SK-N-SH (cell line): ENCODE measurements around the gene FDXR. TPM values are rescaled to one million over a fixed set of nuclear protein-coding genes. Genes with fewer than 3 reads are reported as not detected.

ENCODE experiments used
- CTCF ChIA-PET: fragments of 300-600, 350-600 bp; formaldehyde crosslinking; extraction: SDS; loops from one replicate; lab custom pipeline; 2021; lab: Yijun Ruan, JAX
- POLR2A ChIA-PET: fragments of 350-600 bp; sonication (Branson Sonifier 250); formaldehyde crosslinking; extraction: SDS; loops from one replicate; lab custom pipeline; 2020; ENCODE audit warnings: antibody characterized with exemption, inconsistent platforms; lab: Yijun Ruan, JAX
- DNase-seq: peaks from one replicate; pipeline ENCODE4 v3.0.0; 2012
- H2AFZ ChIP-seq: fragments of 200-600 bp; sonication (generic); 2 replicates; pipeline ENCODE4 v1.8.1; 2016; ENCODE audit warnings: antibody characterized with exemption, mild to moderate bottlenecking, low read depth
- H3F3A ChIP-seq: fragments of 200-600 bp; sonication (generic); replicated peaks from 2 replicates; pipeline ENCODE3; 2016; ENCODE audit warnings: antibody characterized with exemption, mild to moderate bottlenecking; ENCODE audit not compliant: insufficient read depth
- H3K27ac ChIP-seq, 2 experiments: fragments of 200-500 bp in 1 of 2; fragments of 200-600 bp in 1 of 2; sonication (Bioruptor generic) in 1 of 2; sonication (generic), shearing (Covaris generic) in 1 of 2; 2 replicates each; pipeline versions ENCODE4 v1.5.1 to v1.6.1; 2014 to 2016; ENCODE audit warnings: low read depth in 2 of 2, inconsistent platforms in 1 of 2, low read length in 1 of 2, mild to moderate bottlenecking in 1 of 2, mixed read lengths in 1 of 2
- H3K27me3 ChIP-seq: fragments of 200-600 bp; sonication (generic), shearing (Covaris generic); 2 replicates; pipeline ENCODE4 v1.6.1; 2016; ENCODE audit warnings: mixed run types; ENCODE audit not compliant: insufficient read depth
- H3K36me3 ChIP-seq, 2 experiments: fragments of 200-500 bp in 1 of 2; fragments of 200-600 bp in 1 of 2; sonication (Bioruptor generic) in 1 of 2; sonication (generic) in 1 of 2; replicated peaks in 1 of 2; 2 replicates each; pipeline versions ENCODE3 to v1.5.1; 2014 to 2016; ENCODE audit warnings: low read length in 1 of 2, mild to moderate bottlenecking in 1 of 2; ENCODE audit not compliant: insufficient read depth in 2 of 2, control insufficient read depth in 1 of 2
- H3K4me1 ChIP-seq, 2 experiments: fragments of 200-500 bp in 1 of 2; fragments of 200-600 bp in 1 of 2; sonication (Bioruptor generic) in 1 of 2; sonication (generic), shearing (Covaris generic) in 1 of 2; 2 replicates each; pipeline versions ENCODE4 v1.5.1 to v1.6.1; 2014 to 2016; ENCODE audit warnings: low read depth in 1 of 2, low read length in 1 of 2, mixed run types in 1 of 2; ENCODE audit not compliant: insufficient read depth in 2 of 2, control insufficient read depth in 1 of 2
- H3K4me2 ChIP-seq: fragments of 200-600 bp; sonication (generic), shearing (Covaris generic); 2 replicates; pipeline ENCODE4 v1.6.1; 2017; ENCODE audit warnings: mixed run types
- H3K4me3 ChIP-seq, 2 experiments: fragments of 200-500 bp in 1 of 2; fragments of 200-600 bp in 1 of 2; sonication (Bioruptor generic) in 1 of 2; sonication (generic), shearing (Covaris generic) in 1 of 2; 2 replicates each; pipeline versions ENCODE4 v1.5.1 to v1.8.1; 2014 to 2016; ENCODE audit warnings: low read depth in 2 of 2, inconsistent platforms in 1 of 2, low read length in 1 of 2, mild to moderate bottlenecking in 1 of 2, mixed read lengths in 1 of 2, moderate library complexity in 1 of 2
- H3K79me2 ChIP-seq: fragments of 200-600 bp; sonication (generic); 2 replicates; pipeline ENCODE4 v1.8.1; 2017; ENCODE audit warnings: mild to moderate bottlenecking; ENCODE audit not compliant: insufficient read depth
- H3K9ac ChIP-seq: fragments of 200-600 bp; sonication (generic); 2 replicates; pipeline ENCODE4 v1.6.1; 2017; ENCODE audit warnings: mixed run types
- H3K9me2 ChIP-seq: fragments of 200-600 bp; sonication (generic); 2 replicates; pipeline ENCODE4 v1.6.1; 2017; ENCODE audit warnings: mixed run types
- H3K9me3 ChIP-seq: fragments of 200-600 bp; sonication (generic); 2 replicates; pipeline ENCODE4 v1.6.1; 2017; ENCODE audit warnings: mixed run types, mild to moderate bottlenecking, moderate library complexity
- H4K20me1 ChIP-seq: fragments of 200-600 bp; sonication (generic); 2 replicates; pipeline ENCODE4 v1.6.1; 2017; ENCODE audit warnings: mild to moderate bottlenecking, mixed run types; ENCODE audit not compliant: insufficient read depth
- CTCF ChIP-seq: fragments of 200-600 bp; sonication (generic); IDR thresholded peaks from 2 replicates; pipeline ENCODE4 v1.6.1; 2017; ENCODE audit warnings: antibody characterized with exemption, mild to moderate bottlenecking, moderate library complexity
- FOXJ3 ChIP-seq: sonication (generic); formaldehyde crosslinking; IDR thresholded peaks from 2 replicates; pipeline ENCODE4 v1.5.1; 2020; ENCODE audit warnings: mild to moderate bottlenecking, missing genetic modification reagents
- GABPA ChIP-seq: IDR thresholded peaks from 2 replicates; pipeline ENCODE4 v1.4.0; 2012; ENCODE audit warnings: low read depth, mild to moderate bottlenecking
- GATA2 ChIP-seq: sonication (generic); formaldehyde crosslinking; IDR thresholded peaks from 2 replicates; pipeline ENCODE4 v1.5.0; 2020; ENCODE audit warnings: mild to moderate bottlenecking, missing genetic modification reagents
- IRF3 ChIP-seq: fragments of 150-350 bp; IDR thresholded peaks from 2 replicates; pipeline ENCODE4 v1.6.1; 2016; ENCODE audit warnings: mild to moderate bottlenecking, low read depth, low read length
- NFIC ChIP-seq: IDR thresholded peaks from 2 replicates; pipeline ENCODE4 v1.4.0; 2012; ENCODE audit warnings: borderline replicate concordance
- PBX3 ChIP-seq: IDR thresholded peaks from 2 replicates; pipeline ENCODE4; 2012
- RAD21 ChIP-seq: IDR thresholded peaks from 2 replicates; pipeline ENCODE4 v1.6.1; 2012; ENCODE audit warnings: mild to moderate bottlenecking, low read length
- RCOR1 ChIP-seq: fragments of 150-350 bp; IDR thresholded peaks from 2 replicates; pipeline ENCODE4 v1.6.1; 2017; ENCODE audit warnings: antibody characterized with exemption, low read length
- TCF12 ChIP-seq: IDR thresholded peaks from 2 replicates; pipeline ENCODE4 v1.4.0; 2012
- YY1 ChIP-seq: IDR thresholded peaks from 2 replicates; pipeline ENCODE4 v1.4.0; 2012; ENCODE audit warnings: low read depth, mild to moderate bottlenecking
- ZBTB33 ChIP-seq: IDR thresholded peaks from 2 replicates; pipeline ENCODE4 v1.4.0; 2012; ENCODE audit warnings: low read depth, borderline replicate concordance
- WGBS: methylation state at CpG from one replicate; pipeline ENCODE4 v1.1.6; 2017; ENCODE audit warnings: low lambda C conversion rate; 5-methylcytosine and 5-hydroxymethylcytosine counted together
- polyA plus RNA-seq, 3 experiments: library from polyadenylated mRNA; depleted of rRNA; stranded (reverse); fragments of >200 nt; gene quantifications; 2 replicates each; pipeline ENCODE4 v1.2.3, GENCODE V29; 2012

The FDXR gene
- polyA plus RNA-seq, 1 of the 3 experiments (the other 2 are of a cell fraction) = 86.7 TPM

GRCh38 chr17:74833501-74834377, 39.1 kb downstream of the FDXR start:
- no peaks in the 10 kb centered on the region for H3K9me3 ChIP-seq
- POLR2A ChIA-PET = interaction anchor here (0.9 to 1.4 kb wide), 2 partner anchors 9 to 29 kb away, joined by 4 to 5 read pairs; no protein-coding TSS in a partner anchor
- no peaks in the 10 kb centered on the region for H3K79me2 ChIP-seq
- H3K4me2 ChIP-seq = peak overlapping the region; percentile 30; the same call in 1 of the 2 replicates
- H2AFZ ChIP-seq = no peak overlapping the region
- H3K27ac ChIP-seq = no peak overlapping the region
- no peaks in the 10 kb centered on the region for H3K9me2 ChIP-seq
- TF ChIP-seq PBX3 = peak; percentile 75
- peak; percentile 41; the same call in 1 of the 2 replicates for TF ChIP-seq TCF12
- TF ChIP-seq IRF3 = no peak
- TF ChIP-seq NFIC = peak; percentile 70
- TF ChIP-seq RCOR1 = no peak
- no peak for TF ChIP-seq RAD21
- TF ChIP-seq ZBTB33 = no peak
- TF ChIP-seq, all 33 proteins: peak for 3
- peak; percentile 74 for DNase-seq
- WGBS = 66% methylated on average over 16 of the region's 16 CpGs
- Histone ChIP-seq H4K20me1 (0 out of 2 replicates have a peak, but pooled peaks cover 3% of the 10 kb centered on the region), H3K9ac (no peak overlapping the region), H3K4me3 (no peak overlapping the region), H3K4me1 (peaks cover 12 to 15% of the 10 kb centered on the region in 2 experiments; a peak in 3 of 4 replicates), H3K27me3 (no peaks in the 10 kb centered on the region), H3F3A (peaks cover 3% of the 10 kb centered on the region), H3K36me3 (peaks cover 0 to 25% of the 10 kb centered on the region in 2 experiments)
- CTCF ChIA-PET = interaction anchor here (0.8 to 98.1 kb wide), 8 partner anchors 19 to 176 kb away, joined by 3 to 3869 read pairs (median 4); partner anchors contain the start of genes FDXR, GRIN2C and RAB37

- ChIA-PET POLR2A (interaction anchor here (1.2 to 1.4 kb wide), 2 partner anchors 8 to 11 kb away, joined by 3 read pairs; no protein-coding TSS in a partner anchor), CTCF (interaction anchor here (0.7 to 98.1 kb wide), 5 partner anchors 26 to 96 kb away, joined by 3 to 3869 read pairs (median 4); partner anchors contain the start of genes FDXR, GRIN2C and RAB37)
- Histone ChIP-seq H3K4me2 (no peak overlapping the region), H3K27ac (no peak overlapping the region), H3K9me2 (no peaks in the 10 kb centered on the region), H3K79me2 (no peaks in the 10 kb centered on the region), H3K4me3 (no peak overlapping the region), H3K9me3 (no peaks in the 10 kb centered on the region), H3F3A (peaks cover 3% of the 10 kb centered on the region), H3K27me3 (no peaks in the 10 kb centered on the region), H4K20me1 (0 out of 2 replicates have a peak, but pooled peaks cover 3% of the 10 kb centered on the region), H3K9ac (no peak overlapping the region), H3K4me1 (peaks cover 12 to 15% of the 10 kb centered on the region in 2 experiments; a peak in 3 of 4 replicates), H3K36me3 (peaks cover 0 to 21% of the 10 kb centered on the region in 2 experiments), H2AFZ (no peak overlapping the region)
- WGBS = 81% methylated on average over 8 of the region's 9 CpGs
- no peak for DNase-seq
- TF ChIP-seq RCOR1 (no peak), ZBTB33 (no peak), PBX3 (no peak), YY1 (no peak), FOXJ3 (CRISPR knock-in tag) (no peak), GATA2 (no peak), IRF3 (no peak), CTCF (no peak), GABPA (no peak)
Observed at GRCh38 chr17:74832421-74832820, 40.4 kb downstream of the FDXR start.
